GM19043 (cell line): ENCODE measurements around the gene FSIP1.

Experiments
- ATAC-seq: cut with Tn5 transposase; IDR thresholded peaks from one replicate; pipeline ENCODE4 v1.9.1; 2021; ENCODE audit warnings: low read depth; ENCODE audit not compliant: unreplicated experiment

The FSIP1 gene

GRCh38 chr15:39625451-39625850, 157.2 kb downstream of the FSIP1 start:
- no peak for ATAC-seq

GRCh38 chr15:39624806-39625205, 157.8 kb downstream of the FSIP1 start:
- no peak for ATAC-seq

- ATAC-seq, result peak; percentile 91
These were observed 159.1 kb downstream of the FSIP1 start for GRCh38 chr15:39623529-39623931.

GRCh38 chr15:39622660-39623516, 159.8 kb downstream of the FSIP1 start:
- ATAC-seq, result peak; percentile 1

- ATAC-seq, result no peak
These were observed 160.7 kb downstream of the FSIP1 start for GRCh38 chr15:39621976-39622375.

GRCh38 chr15:39621210-39621609, 161.4 kb downstream of the FSIP1 start:
- ATAC-seq, result no peak

GRCh38 chr15:39618063-39618823, 164.4 kb downstream of the FSIP1 start:
- ATAC-seq, result no peak

GRCh38 chr15:39616731-39617455, 165.7 kb downstream of the FSIP1 start:
- no peak for ATAC-seq

- no peak for ATAC-seq
These were observed 168.8 kb downstream of the FSIP1 start for GRCh38 chr15:39613861-39614260.

- no peak for ATAC-seq
These were observed 169.4 kb downstream of the FSIP1 start for GRCh38 chr15:39613271-39613670.

- no peak for ATAC-seq
These were observed 172.0 kb downstream of the FSIP1 start for GRCh38 chr15:39610665-39611064.

GRCh38 chr15:39609166-39609916, 173.3 kb downstream of the FSIP1 start:
- ATAC-seq, result no peak

- ATAC-seq, result no peak
These were observed 174.2 kb downstream of the FSIP1 start for GRCh38 chr15:39608185-39609139.

- no peak for ATAC-seq
These were observed 177.5 kb downstream of the FSIP1 start for GRCh38 chr15:39605146-39605545.

GRCh38 chr15:39602143-39602542, 180.5 kb downstream of the FSIP1 start:
- no peak for ATAC-seq

- no peak for ATAC-seq
These were observed 182.8 kb downstream of the FSIP1 start for GRCh38 chr15:39599871-39600270.

GRCh38 chr15:39598958-39599845, 183.4 kb downstream of the FSIP1 start:
- no peak for ATAC-seq

- ATAC-seq, result no peak
These were observed 184.3 kb downstream of the FSIP1 start for GRCh38 chr15:39598186-39598850.
